Stomach smooth muscle (tissue), 2 donors: ENCODE data around the gene ZNRD2.

Source experiments
- H3K27ac ChIP-seq: one replicate; pipeline ENCODE4 v1.7.0; 2013; ENCODE audit warnings: mild to moderate bottlenecking, low read length, inconsistent platforms
- H3K27me3 ChIP-seq, 2 donors: one replicate each; pipeline ENCODE4 v1.7.0; 2013; ENCODE audit warnings: low read length in 2 of 2; ENCODE audit not compliant: insufficient read depth in 2 of 2, control insufficient read depth in 1 of 2
- H3K36me3 ChIP-seq, 2 donors: one replicate each; pipeline ENCODE4 v1.7.0; 2013; ENCODE audit warnings: low read length in 2 of 2; ENCODE audit not compliant: control insufficient read depth in 2 of 2, insufficient read depth in 2 of 2
- H3K4me1 ChIP-seq: one replicate; pipeline ENCODE4 v1.7.0; 2013; ENCODE audit warnings: low read length; ENCODE audit not compliant: control insufficient read depth, insufficient read depth
- H3K4me3 ChIP-seq, 2 donors: one replicate each; pipeline ENCODE4 v1.7.0; 2013; ENCODE audit warnings: low read length in 2 of 2
- H3K9ac ChIP-seq, 2 donors: one replicate each; pipeline ENCODE4 v1.7.0; 2013; ENCODE audit warnings: low read length in 2 of 2, mild to moderate bottlenecking in 1 of 2
- H3K9me3 ChIP-seq, 2 donors: one replicate each; pipeline ENCODE4 v1.7.0; 2013; ENCODE audit warnings: low read length in 2 of 2; ENCODE audit not compliant: control insufficient read depth in 2 of 2
- donor health status: healthy.
- donor health status: Pancreatic carcinoma.

The ZNRD2 gene

GRCh38 chr11:65592858-65593517 is 22.7 kb downstream of the ZNRD2 start:
- H3K4me3 ChIP-seq = no peak overlapping the region
- no peaks in the 10 kb centered on the region for H3K9me3 ChIP-seq
- no peak overlapping the region for H3K27ac ChIP-seq
- H3K4me1 ChIP-seq = peaks cover 51% of the 10 kb centered on the region
- peaks cover 20 to 25% of the 10 kb centered on the region in 2 donors for H3K36me3 ChIP-seq
- H3K9ac ChIP-seq = no peak overlapping the region
- no peaks in the 10 kb centered on the region for H3K27me3 ChIP-seq

- Histone ChIP-seq H3K36me3 (peaks cover 28 to 33% of the 10 kb centered on the region in 2 donors), H3K27ac (no peak overlapping the region), H3K4me3 (no peak overlapping the region)
Measured at GRCh38 chr11:65593518-65594414, 23.5 kb downstream of the ZNRD2 start.

GRCh38 chr11:65595131-65595530 is 24.9 kb downstream of the ZNRD2 start:
- Histone ChIP-seq H3K9ac (no peak overlapping the region), H3K27me3 (no peaks in the 10 kb centered on the region), H3K4me3 (no peak overlapping the region), H3K36me3 (peaks cover 32 to 34% of the 10 kb centered on the region in 2 donors), H3K27ac (peak overlapping the region; percentile 11), H3K4me1 (peaks cover 33% of the 10 kb centered on the region), H3K9me3 (no peaks in the 10 kb centered on the region)

More at GRCh38 chr11:65593518-65594414, 23.5 kb downstream of the ZNRD2 start:
- Histone ChIP-seq H3K9ac (peak overlapping the region in 1 of 2 donors; percentile 6), H3K27me3 (no peaks in the 10 kb centered on the region), H3K4me1 (peaks cover 43% of the 10 kb centered on the region), H3K9me3 (no peaks in the 10 kb centered on the region)

DNA sequence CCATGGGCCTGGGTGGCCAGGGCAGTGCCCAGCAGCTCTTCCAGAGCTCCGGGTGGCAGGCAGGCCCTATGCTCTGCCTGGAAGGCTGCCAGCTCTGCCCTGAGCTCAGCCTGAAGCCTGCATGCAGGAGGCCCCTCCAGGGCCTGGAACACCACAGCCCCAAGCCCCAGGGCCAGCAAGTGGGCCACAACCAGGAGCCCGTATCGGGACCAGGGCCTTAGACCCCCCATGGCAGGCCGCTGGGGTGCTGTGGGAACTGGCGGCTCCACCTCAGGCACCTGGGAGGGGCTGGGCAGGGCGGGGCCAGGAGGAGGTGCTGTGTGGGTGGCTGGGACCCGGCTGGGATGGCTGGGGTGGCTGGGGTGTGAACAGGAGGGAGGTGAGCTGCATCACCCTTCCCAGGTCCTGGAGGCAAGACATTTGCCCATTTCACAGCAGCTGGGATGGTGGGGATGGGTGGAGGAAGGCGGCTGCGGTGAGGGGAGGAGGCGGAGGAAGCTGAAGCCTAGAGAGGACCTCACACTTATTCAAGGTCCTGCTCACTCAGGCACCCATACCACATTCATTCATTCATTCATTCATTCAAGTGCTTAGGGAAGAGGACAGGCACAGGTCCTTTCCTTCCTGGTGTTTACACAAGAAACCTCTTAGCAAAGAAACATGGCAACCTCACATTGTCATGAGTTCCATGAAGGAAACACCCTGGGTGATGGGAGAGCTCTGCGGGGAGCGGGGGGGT is 25.4 kb downstream of the ZNRD2 start, which contains the start of gene KCNK7:
TSS of gene KCNK7 (minus strand) at position 258 of the 739 bp plus-strand sequence. CDS start at position 230, 28 bp downstream.
- peak within 1 kb of the TSS; percentile 11 for H3K27ac ChIP-seq

DNA sequence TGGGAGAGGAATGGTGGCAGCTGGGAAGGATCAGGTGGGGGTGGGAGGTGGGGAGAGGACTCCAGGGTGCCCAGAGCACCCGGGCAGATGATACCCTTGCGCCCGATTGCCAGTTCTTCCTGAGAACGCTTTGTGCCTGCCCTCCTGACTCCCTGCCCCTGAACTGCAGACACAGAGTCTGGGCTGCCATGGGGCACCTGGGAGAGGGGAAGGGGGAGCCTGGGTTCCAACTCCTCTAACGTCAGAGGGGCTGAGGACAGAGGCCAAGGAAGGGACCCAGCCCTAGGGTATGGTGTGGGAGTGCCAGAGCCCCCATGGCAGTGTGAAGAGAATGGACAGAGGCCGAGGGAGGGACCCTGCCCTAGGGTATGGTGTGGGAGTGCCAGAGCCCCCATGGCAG is 26.2 kb downstream of the ZNRD2 start:
- H3K9me3 ChIP-seq = no peaks in the 10 kb centered on the region
- H3K36me3 ChIP-seq = peaks cover 24 to 37% of the 10 kb centered on the region in 2 donors
- H3K9ac ChIP-seq = no peak overlapping the region
- H3K4me1 ChIP-seq = peaks cover 28% of the 10 kb centered on the region
- no peak overlapping the region for H3K27ac ChIP-seq
- no peak overlapping the region for H3K4me3 ChIP-seq
- H3K27me3 ChIP-seq = no peaks in the 10 kb centered on the region

More for the DNA sequence above, 25.4 kb downstream of the ZNRD2 start, which contains the start of gene KCNK7:
- no peak within 1 kb of the TSS for H3K9ac ChIP-seq
- H3K4me3 ChIP-seq = no peak within 1 kb of the TSS
- H3K36me3 ChIP-seq = peaks cover 28 to 31% of the 10 kb centered on the region in 2 donors
- no peaks in the 10 kb centered on the region for H3K27me3 ChIP-seq
- H3K4me1 ChIP-seq = peaks cover 28% of the 10 kb centered on the region
- H3K9me3 ChIP-seq = no peaks in the 10 kb centered on the region

DNA sequence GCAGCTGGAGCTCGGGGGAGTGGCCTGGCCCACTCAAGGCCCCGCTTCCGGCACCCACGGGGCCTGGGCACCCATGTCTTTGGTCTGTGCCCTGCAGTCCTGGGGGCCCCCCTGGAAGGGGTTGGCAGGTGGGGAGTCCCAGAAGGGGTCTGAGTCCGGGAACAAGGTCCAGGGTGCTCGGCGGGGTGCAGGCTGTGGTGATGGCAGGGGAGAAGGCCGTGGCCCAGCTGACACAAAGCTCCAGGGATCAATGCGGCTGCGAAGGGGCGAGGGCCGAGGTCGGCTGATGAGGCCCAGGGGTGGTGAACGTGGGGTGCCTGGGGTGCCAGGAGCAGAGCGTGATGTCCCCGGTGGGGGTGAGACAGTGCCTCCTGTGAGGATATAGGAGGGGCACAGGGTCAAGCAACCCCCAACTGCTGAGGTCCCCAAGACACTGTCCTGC is 28.0 kb downstream of the ZNRD2 start:
- peaks cover 21% of the 10 kb centered on the region for H3K4me1 ChIP-seq
- no peak overlapping the region for H3K9ac ChIP-seq
- H3K9me3 ChIP-seq = no peaks in the 10 kb centered on the region
- H3K27me3 ChIP-seq = no peaks in the 10 kb centered on the region
- peaks cover 19 to 35% of the 10 kb centered on the region in 2 donors for H3K36me3 ChIP-seq
- no peak overlapping the region for H3K4me3 ChIP-seq
- no peak overlapping the region for H3K27ac ChIP-seq

DNA sequence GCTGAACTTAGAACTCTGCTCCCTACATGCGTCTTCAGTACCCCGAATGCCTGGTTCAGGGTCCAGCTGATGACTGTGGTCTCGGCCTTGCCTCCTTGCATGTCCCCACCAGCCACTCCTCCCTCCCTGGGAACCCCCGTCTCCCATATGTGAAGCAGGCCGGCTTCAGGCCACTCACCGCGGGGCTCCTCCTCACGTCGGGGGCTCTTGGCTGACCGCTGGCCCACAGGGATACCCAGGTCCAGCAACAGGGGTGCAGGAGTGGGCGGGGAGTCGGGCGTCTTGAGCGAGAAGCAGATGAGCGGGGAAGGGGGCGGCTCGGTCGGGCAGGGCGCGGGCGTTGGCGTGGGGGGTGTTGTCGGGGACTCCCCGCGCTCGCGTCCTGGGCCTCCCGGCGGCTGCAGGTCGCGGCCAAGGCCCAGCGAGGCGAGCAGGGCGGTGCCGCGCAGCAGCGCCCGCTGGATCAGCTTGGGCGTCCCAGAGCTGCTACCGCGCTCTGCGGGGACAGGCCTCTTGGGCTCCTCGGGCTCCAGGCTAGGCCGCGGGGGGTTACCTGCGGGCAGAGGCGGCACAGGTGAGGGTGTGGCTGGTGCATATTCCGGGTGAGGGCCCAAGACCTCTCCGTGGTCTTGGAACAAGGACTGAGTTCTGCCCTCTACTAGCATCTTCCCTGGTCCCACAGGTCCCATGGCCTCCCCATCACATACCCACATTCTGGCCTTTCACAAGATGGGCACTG is 29.1 kb downstream of the ZNRD2 start:
- Histone ChIP-seq H3K4me1 (peaks cover 11% of the 10 kb centered on the region), H3K36me3 (peaks cover 27 to 39% of the 10 kb centered on the region in 2 donors), H3K9me3 (no peaks in the 10 kb centered on the region), H3K27me3 (no peaks in the 10 kb centered on the region), H3K9ac (no peak overlapping the region), H3K27ac (no peak overlapping the region), H3K4me3 (no peak overlapping the region)

DNA sequence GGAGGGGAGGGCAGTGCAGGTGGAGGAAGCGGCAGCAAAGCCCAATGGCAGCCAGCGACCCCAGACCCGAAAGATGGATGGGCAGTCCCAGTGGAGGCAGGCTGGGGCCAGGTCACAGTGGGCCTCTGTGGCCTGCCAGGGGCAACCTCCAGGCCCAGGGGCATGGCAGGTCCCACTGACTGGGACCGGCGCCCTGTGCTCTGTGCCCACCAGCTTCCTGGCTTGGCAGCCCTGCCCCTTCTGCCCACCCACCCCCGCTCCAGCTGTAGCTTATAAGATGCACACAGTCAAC is 29.6 kb downstream of the ZNRD2 start:
- H3K9ac ChIP-seq = no peak overlapping the region
- H3K36me3 ChIP-seq = peaks cover 32 to 44% of the 10 kb centered on the region in 2 donors
- peaks cover 10% of the 10 kb centered on the region for H3K4me1 ChIP-seq
- no peak overlapping the region for H3K4me3 ChIP-seq
- no peaks in the 10 kb centered on the region for H3K27me3 ChIP-seq
- no peaks in the 10 kb centered on the region for H3K9me3 ChIP-seq
- no peak overlapping the region for H3K27ac ChIP-seq

GRCh38 chr11:65604258-65604657 is 34.0 kb downstream of the ZNRD2 start:
- H3K27me3 ChIP-seq = no peaks in the 10 kb centered on the region
- H3K4me1 ChIP-seq = peaks cover 21% of the 10 kb centered on the region
- H3K9me3 ChIP-seq = no peaks in the 10 kb centered on the region
- no peak overlapping the region for H3K27ac ChIP-seq
- no peak overlapping the region for H3K9ac ChIP-seq
- H3K36me3 ChIP-seq = peaks cover 22 to 42% of the 10 kb centered on the region in 2 donors
- no peak overlapping the region for H3K4me3 ChIP-seq
